Tibial nerve (tissue), 4 donors: ENCODE results near the gene ZNF41. TPM values are rescaled to one million over a fixed set of nuclear protein-coding genes. Genes with fewer than 3 reads are reported as not detected.

ENCODE experiments used
- DNase-seq, 2 donors: peaks; one replicate each; pipeline ENCODE4 v3.0.0-alpha.2; 2019; ENCODE audit warnings: low spot score in 2 of 2
- H3K27ac ChIP-seq, 4 donors: fragments of 200-600 bp; sonication (generic) in 3 of 4; one replicate each; pipeline ENCODE4 v1.5.1; 2017 to 2019; ENCODE audit warnings: mild to moderate bottlenecking in 1 of 4
- H3K27me3 ChIP-seq, 2 donors: fragments of 200-600 bp; sonication (generic) in 1 of 2; one replicate each; pipeline versions ENCODE4 v1.5.1 to v1.6.0; 2017 to 2019
- H3K36me3 ChIP-seq, 3 donors: fragments of 200-600 bp; sonication (generic); one replicate each; pipeline ENCODE4 v1.5.1; 2018 to 2019
- H3K4me1 ChIP-seq, 4 donors: fragments of 200-600 bp; sonication (generic) in 3 of 4; one replicate each; pipeline ENCODE4 v1.5.1; 2017 to 2019
- H3K4me3 ChIP-seq, 4 donors: fragments of 200-600 bp; sonication (generic) in 3 of 4; one replicate each; pipeline ENCODE4 v1.5.1; 2017 to 2019; ENCODE audit warnings: mild to moderate bottlenecking in 1 of 4, moderate library complexity in 1 of 4
- H3K9me3 ChIP-seq, 4 donors: fragments of 200-600 bp; sonication (generic) in 3 of 4; one replicate each; pipeline ENCODE4 v1.5.1; 2017 to 2019
- CTCF ChIP-seq, 5 experiments: fragments of 200-600 bp in 3 of 5; fragments of 450-650 bp in 2 of 5; sonication (generic) in 3 of 5; IDR thresholded peaks; one replicate each; pipeline ENCODE4 v1.5.1; 2016 to 2019; ENCODE audit warnings: antibody characterized with exemption in 5 of 5, mild to moderate bottlenecking in 3 of 5, moderate library complexity in 2 of 5
- EP300 ChIP-seq, 2 donors: sonication (generic); formaldehyde crosslinking; IDR thresholded peaks; one replicate each; pipeline ENCODE4 v1.6.1; 2017; ENCODE audit warnings: antibody characterized with exemption in 2 of 2, mild to moderate bottlenecking in 1 of 2
- POLR2A ChIP-seq, 2 donors: fragments of 450-650 bp; IDR thresholded peaks; one replicate each; pipeline ENCODE4 v1.6.1; 2017; ENCODE audit warnings: antibody characterized with exemption in 2 of 2, mild to moderate bottlenecking in 2 of 2, moderate library complexity in 2 of 2
- WGBS, 2 donors: methylation state at CpG; one replicate each; pipeline ENCODE4 v1.1.5; 2018; 5-methylcytosine and 5-hydroxymethylcytosine counted together
- total RNA-seq, 4 donors: library from RNA; depleted of rRNA; stranded (reverse); fragments of >200 nt; gene quantifications; one replicate each; pipeline ENCODE4 v1.1.0, GENCODE V29; 2016

Gene ZNF41
- total RNA-seq, 4 donors from 2014 or later, result 6.9 to 9.8 (median 7.8) TPM

- Histone ChIP-seq H3K4me1 (no peaks in the 10 kb centered on the region), H3K27me3 (no peaks in the 10 kb centered on the region), H3K36me3 (no peaks in the 10 kb centered on the region), H3K4me3 (no peak overlapping the region), H3K27ac (no peak overlapping the region), H3K9me3 (no peaks in the 10 kb centered on the region)
- no peak for DNase-seq
- no peak for TF ChIP-seq POLR2A (IDR thresholded peaks at IDR 0.05)
- TF ChIP-seq CTCF (IDR thresholded peaks at IDR 0.05), result no peak
- TF ChIP-seq EP300 (IDR thresholded peaks at IDR 0.05), result no peak
Observed at GRCh38 chrX:47475476-47475875, 7.5 kb downstream of the ZNF41 start.

GRCh38 chrX:47467106-47467505 lies 15.9 kb downstream of the ZNF41 start:
- TF ChIP-seq CTCF (IDR thresholded peaks at IDR 0.05), result no peak
- no peak for TF ChIP-seq POLR2A (IDR thresholded peaks at IDR 0.05)
- no peak for TF ChIP-seq EP300 (IDR thresholded peaks at IDR 0.05)
- Histone ChIP-seq H3K27ac (no peak overlapping the region), H3K4me1 (no peaks in the 10 kb centered on the region), H3K9me3 (no peaks in the 10 kb centered on the region), H3K27me3 (no peaks in the 10 kb centered on the region), H3K36me3 (peaks cover 0 to 14% (median 0%) of the 10 kb centered on the region in 3 donors), H3K4me3 (no peak overlapping the region)
- WGBS, 2 donors, result 71 to 100% methylated on average over 2 to 5 of the region's 5 CpGs
- DNase-seq, result no peak

- 52 to 100% methylated on average over 1 of the region's 1 CpG for WGBS, 2 donors
- Histone ChIP-seq H3K36me3 (peaks cover 0 to 15% (median 0%) of the 10 kb centered on the region in 3 donors), H3K4me1 (no peaks in the 10 kb centered on the region), H3K27ac (no peak overlapping the region), H3K27me3 (no peaks in the 10 kb centered on the region), H3K4me3 (no peak overlapping the region), H3K9me3 (no peaks in the 10 kb centered on the region)
- no peak for TF ChIP-seq EP300 (IDR thresholded peaks at IDR 0.05)
- TF ChIP-seq CTCF (IDR thresholded peaks at IDR 0.05), result no peak
- TF ChIP-seq POLR2A (IDR thresholded peaks at IDR 0.05), result no peak
- no peak for DNase-seq
Observed at GRCh38 chrX:47460561-47460960, 22.5 kb downstream of the ZNF41 start.

GRCh38 chrX:47458528-47458927 lies 24.5 kb downstream of the ZNF41 start:
- 83 to 92% methylated on average over 5 to 6 of the region's 6 CpGs for WGBS, 2 donors
- H3K27me3 ChIP-seq, result no peaks in the 10 kb centered on the region

GRCh38 chrX:47456080-47456479 lies 26.9 kb downstream of the ZNF41 start:
- H3K27ac ChIP-seq, result no peak overlapping the region
- H3K36me3 ChIP-seq, result peaks cover 0 to 55% (median 0%) of the 10 kb centered on the region in 3 donors
- H3K9me3 ChIP-seq, result no peaks in the 10 kb centered on the region
- no peak for TF ChIP-seq POLR2A (IDR thresholded peaks at IDR 0.05)
- no peak for TF ChIP-seq CTCF (IDR thresholded peaks at IDR 0.05)
- no peak for TF ChIP-seq EP300 (IDR thresholded peaks at IDR 0.05)
- no peaks in the 10 kb centered on the region for H3K27me3 ChIP-seq
- WGBS, 2 donors, result 89 to 100% methylated on average over 1 to 6 of the region's 6 CpGs
- no peak overlapping the region for H3K4me3 ChIP-seq
- H3K4me1 ChIP-seq, result no peaks in the 10 kb centered on the region
- no peak for DNase-seq

More at GRCh38 chrX:47458528-47458927, 24.5 kb downstream of the ZNF41 start:
- no peak for TF ChIP-seq EP300 (IDR thresholded peaks at IDR 0.05)
- no peak for TF ChIP-seq POLR2A (IDR thresholded peaks at IDR 0.05)
- TF ChIP-seq CTCF (IDR thresholded peaks at IDR 0.05), result no peak
- Histone ChIP-seq H3K36me3 (peaks cover 0 to 33% (median 0%) of the 10 kb centered on the region in 3 donors), H3K9me3 (no peaks in the 10 kb centered on the region), H3K4me1 (no peaks in the 10 kb centered on the region), H3K4me3 (no peak overlapping the region), H3K27ac (no peak overlapping the region)
- no peak for DNase-seq
